ENCODE data around the gene ERVFRD-1.

- TF ChIP-seq, protein P1, sequence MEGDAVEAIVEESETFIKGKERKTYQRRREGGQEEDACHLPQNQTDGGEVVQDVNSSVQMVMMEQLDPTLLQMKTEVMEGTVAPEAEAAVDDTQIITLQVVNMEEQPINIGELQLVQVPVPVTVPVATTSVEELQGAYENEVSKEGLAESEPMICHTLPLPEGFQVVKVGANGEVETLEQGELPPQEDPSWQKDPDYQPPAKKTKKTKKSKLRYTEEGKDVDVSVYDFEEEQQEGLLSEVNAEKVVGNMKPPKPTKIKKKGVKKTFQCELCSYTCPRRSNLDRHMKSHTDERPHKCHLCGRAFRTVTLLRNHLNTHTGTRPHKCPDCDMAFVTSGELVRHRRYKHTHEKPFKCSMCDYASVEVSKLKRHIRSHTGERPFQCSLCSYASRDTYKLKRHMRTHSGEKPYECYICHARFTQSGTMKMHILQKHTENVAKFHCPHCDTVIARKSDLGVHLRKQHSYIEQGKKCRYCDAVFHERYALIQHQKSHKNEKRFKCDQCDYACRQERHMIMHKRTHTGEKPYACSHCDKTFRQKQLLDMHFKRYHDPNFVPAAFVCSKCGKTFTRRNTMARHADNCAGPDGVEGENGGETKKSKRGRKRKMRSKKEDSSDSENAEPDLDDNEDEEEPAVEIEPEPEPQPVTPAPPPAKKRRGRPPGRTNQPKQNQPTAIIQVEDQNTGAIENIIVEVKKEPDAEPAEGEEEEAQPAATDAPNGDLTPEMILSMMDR (IDR thresholded peaks at IDR 0.05) = peak; percentile 80 to 94 (median 88)
- TF ChIP-seq POLR2A (IDR thresholded peaks at IDR 0.05) = no peak
Observed at GRCh38 chr6:11144393-11144851, 32.9 kb upstream of the ERVFRD-1 start.
